Smooth muscle cell (in vitro differentiated cells): ENCODE data around the gene GSC2. TPM values are rescaled to one million over a fixed set of nuclear protein-coding genes. Genes with fewer than 3 reads are reported as not detected.

ENCODE experiments used
- DNase-seq: peaks from one replicate; lab custom pipeline; 2025; ENCODE audit not compliant: unreplicated experiment; lab: John Stamatoyannopoulos, UW
- H2AFZ ChIP-seq: fragments of 200-600 bp; sonication (generic); 2 replicates; pipeline ENCODE4 v1.6.0; 2016; ENCODE audit warnings: antibody characterized with exemption, low read depth, mild to moderate bottlenecking
- H3F3A ChIP-seq: fragments of 200-600 bp; sonication (generic); 2 replicates; pipeline ENCODE4 v1.6.0; 2017; ENCODE audit warnings: antibody characterized with exemption, low read depth
- H3K27ac ChIP-seq: fragments of 200-600 bp; sonication (generic); 2 replicates; pipeline ENCODE4 v1.5.1; 2016; ENCODE audit warnings: low read depth, mild to moderate bottlenecking
- H3K27me3 ChIP-seq: fragments of 200-600 bp; sonication (generic); 2 replicates; pipeline ENCODE4 v1.6.1; 2016; ENCODE audit warnings: low read depth, mild to moderate bottlenecking
- H3K36me3 ChIP-seq: fragments of 200-600 bp; sonication (generic); 2 replicates; pipeline ENCODE4 v1.5.1; 2016; ENCODE audit warnings: low read depth
- H3K4me1 ChIP-seq: fragments of 200-600 bp; sonication (generic); 2 replicates; pipeline ENCODE4 v1.5.1; 2016; ENCODE audit warnings: low read depth
- H3K4me2 ChIP-seq: fragments of 200-600 bp; sonication (generic); 2 replicates; pipeline ENCODE4 v1.6.0; 2016; ENCODE audit warnings: mild to moderate bottlenecking
- H3K4me3 ChIP-seq: fragments of 200-600 bp; sonication (generic); 2 replicates; pipeline ENCODE4 v1.5.1; 2016; ENCODE audit warnings: mild to moderate bottlenecking
- H3K79me2 ChIP-seq: fragments of 200-600 bp; sonication (generic); 2 replicates; pipeline ENCODE4 v1.6.0; 2016; ENCODE audit warnings: low read depth, mild to moderate bottlenecking
- H3K9ac ChIP-seq: fragments of 200-600 bp; sonication (generic); 2 replicates; pipeline ENCODE4 v1.6.0; 2016; ENCODE audit warnings: low read depth
- H3K9me3 ChIP-seq: fragments of 200-600 bp; sonication (generic); replicated peaks from 2 replicates; pipeline ENCODE4 v1.5.1; 2016; ENCODE audit warnings: low read depth
- H4K20me1 ChIP-seq: fragments of 200-600 bp; sonication (generic); 2 replicates; pipeline ENCODE4 v1.6.0; 2016; ENCODE audit warnings: low read depth
- WGBS: methylation state at CpG from one replicate; pipeline ENCODE4 v1.1.7; 2016; ENCODE audit warnings: low lambda C conversion rate; 5-methylcytosine and 5-hydroxymethylcytosine counted together
- polyA plus RNA-seq: library from polyadenylated mRNA; unstranded; fragments of >200 nt; fragmentation: Nextera tagmentation; extraction: Ambion mirVana; gene quantifications from 2 replicates; pipeline ENCODE4 v1.2.1, GENCODE V29; 2016
- total RNA-seq: library from RNA; depleted of rRNA; stranded (reverse); fragments of >200 nt; gene quantifications from 2 replicates; pipeline ENCODE4 v1.2.3, GENCODE V29; 2014
- TF ChIP-seq, protein P1 (sequence below): fragments of 200-600 bp; sonication (generic); IDR thresholded peaks from 2 replicates; pipeline ENCODE4 v1.5.1; 2017; ENCODE audit warnings: borderline replicate concordance, mild to moderate bottlenecking, antibody characterized with exemption; ENCODE audit not compliant: insufficient read depth, poor library complexity, severe bottlenecking

The GSC2 gene
- total and polyA plus RNA-seq, 2 experiments from 2014 or later, result not detected

- 91% methylated on average over 19 of the region's 19 CpGs for WGBS
- Histone ChIP-seq H3K79me2 (peaks cover 3% of the 10 kb centered on the region), H3K4me2 (no peak overlapping the region), H3K9ac (no peak overlapping the region), H4K20me1 (peaks cover under 1% of the 10 kb centered on the region), H3F3A (no peaks in the 10 kb centered on the region), H3K27me3 (no peaks in the 10 kb centered on the region), H3K9me3 (no peaks in the 10 kb centered on the region), H3K36me3 (no peaks in the 10 kb centered on the region), H3K4me1 (no peaks in the 10 kb centered on the region), H3K4me3 (no peak overlapping the region), H3K27ac (no peak overlapping the region), H2AFZ (no peak overlapping the region)
- TF ChIP-seq, protein P1, sequence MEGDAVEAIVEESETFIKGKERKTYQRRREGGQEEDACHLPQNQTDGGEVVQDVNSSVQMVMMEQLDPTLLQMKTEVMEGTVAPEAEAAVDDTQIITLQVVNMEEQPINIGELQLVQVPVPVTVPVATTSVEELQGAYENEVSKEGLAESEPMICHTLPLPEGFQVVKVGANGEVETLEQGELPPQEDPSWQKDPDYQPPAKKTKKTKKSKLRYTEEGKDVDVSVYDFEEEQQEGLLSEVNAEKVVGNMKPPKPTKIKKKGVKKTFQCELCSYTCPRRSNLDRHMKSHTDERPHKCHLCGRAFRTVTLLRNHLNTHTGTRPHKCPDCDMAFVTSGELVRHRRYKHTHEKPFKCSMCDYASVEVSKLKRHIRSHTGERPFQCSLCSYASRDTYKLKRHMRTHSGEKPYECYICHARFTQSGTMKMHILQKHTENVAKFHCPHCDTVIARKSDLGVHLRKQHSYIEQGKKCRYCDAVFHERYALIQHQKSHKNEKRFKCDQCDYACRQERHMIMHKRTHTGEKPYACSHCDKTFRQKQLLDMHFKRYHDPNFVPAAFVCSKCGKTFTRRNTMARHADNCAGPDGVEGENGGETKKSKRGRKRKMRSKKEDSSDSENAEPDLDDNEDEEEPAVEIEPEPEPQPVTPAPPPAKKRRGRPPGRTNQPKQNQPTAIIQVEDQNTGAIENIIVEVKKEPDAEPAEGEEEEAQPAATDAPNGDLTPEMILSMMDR, result no peak
- DNase-seq, result no peak
Measured at GRCh38 chr22:19126309-19127273, 23.5 kb downstream of the GSC2 start.

- Histone ChIP-seq H3F3A (no peaks in the 10 kb centered on the region), H2AFZ (no peak overlapping the region), H4K20me1 (peaks cover 9% of the 10 kb centered on the region), H3K4me3 (no peak overlapping the region), H3K36me3 (no peaks in the 10 kb centered on the region), H3K79me2 (peaks cover 12% of the 10 kb centered on the region), H3K27ac (no peak overlapping the region), H3K9ac (no peak overlapping the region), H3K4me1 (peaks cover 4% of the 10 kb centered on the region), H3K9me3 (no peaks in the 10 kb centered on the region), H3K4me2 (no peak overlapping the region), H3K27me3 (no peaks in the 10 kb centered on the region)
- 84% methylated on average over 21 of the region's 21 CpGs for WGBS
- TF ChIP-seq, protein P1, result no peak
- DNase-seq, result no peak
Measured at GRCh38 chr22:19125474-19126308, 24.4 kb downstream of the GSC2 start.

GRCh38 chr22:19125011-19125410, 25.1 kb downstream of the GSC2 start:
- Histone ChIP-seq H3K4me3 (no peak overlapping the region), H4K20me1 (peaks cover 16% of the 10 kb centered on the region), H3K79me2 (peaks cover 19% of the 10 kb centered on the region), H3F3A (no peaks in the 10 kb centered on the region), H3K9me3 (no peaks in the 10 kb centered on the region), H3K9ac (no peak overlapping the region), H2AFZ (no peak overlapping the region), H3K36me3 (no peaks in the 10 kb centered on the region), H3K27ac (no peak overlapping the region), H3K27me3 (no peaks in the 10 kb centered on the region), H3K4me2 (no peak overlapping the region), H3K4me1 (peaks cover 6% of the 10 kb centered on the region)
- TF ChIP-seq, protein P1, result no peak
- no peak for DNase-seq
- 93% methylated on average over 11 of the region's 11 CpGs for WGBS
